IPS-18c (cell line): ENCODE data around the gene CPSF3.

Experiments
- H3K4me3 ChIP-seq: 2 replicates; pipeline ENCODE4 v1.7.0; 2013; ENCODE audit warnings: low read depth, mild to moderate bottlenecking, low read length, moderate library complexity; ENCODE audit not compliant: insufficient read depth
- H3K9me3 ChIP-seq: one replicate; pipeline ENCODE4 v1.6.1; 2013; ENCODE audit warnings: mild to moderate bottlenecking, low read length, moderate library complexity; ENCODE audit not compliant: control insufficient read depth, insufficient read depth

Gene CPSF3

DNA sequence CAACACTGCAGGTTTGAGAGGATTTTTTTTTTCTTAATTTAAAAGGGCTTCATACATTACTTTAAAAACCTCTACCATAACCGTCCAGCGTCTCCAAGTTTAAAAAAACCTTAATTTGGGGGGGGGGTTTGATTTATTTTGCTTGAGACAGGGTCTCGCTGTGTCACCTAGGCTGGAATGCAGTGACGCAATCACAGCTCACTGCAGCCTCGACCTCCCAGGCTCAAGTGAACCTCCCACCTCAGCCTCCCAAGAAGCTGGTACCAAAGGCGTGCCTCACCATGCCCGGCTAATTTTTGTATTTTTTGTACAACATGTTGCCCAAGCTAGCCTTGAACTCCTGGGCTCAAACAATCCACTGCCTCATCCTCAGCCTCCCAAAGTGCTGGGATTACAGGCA lies 95.3 kb downstream of the CPSF3 start:
- no peaks in the 10 kb centered on the region for H3K9me3 ChIP-seq
- no peak overlapping the region for H3K4me3 ChIP-seq

DNA sequence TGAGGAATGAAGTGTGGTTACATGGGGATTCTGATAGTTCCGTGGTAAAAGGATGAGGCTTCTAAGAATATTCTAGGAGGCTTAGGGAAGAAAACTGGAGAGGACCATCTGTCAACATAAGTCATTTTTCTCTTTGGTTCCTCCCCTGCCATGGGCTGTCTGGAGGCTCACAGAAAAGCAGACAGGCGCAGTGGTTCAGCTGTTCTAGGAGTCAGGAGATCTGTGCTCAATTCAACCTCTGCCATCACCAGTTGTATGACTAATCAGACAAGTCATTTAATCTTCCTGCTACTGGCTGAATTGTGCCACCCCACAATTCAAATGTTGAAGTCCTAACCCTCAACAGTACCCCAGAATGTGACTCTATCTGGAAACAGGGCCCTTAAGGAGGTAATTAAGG lies 95.8 kb downstream of the CPSF3 start:
- H3K4me3 ChIP-seq = no peak overlapping the region
- no peaks in the 10 kb centered on the region for H3K9me3 ChIP-seq
